GM23338 (cell line): ENCODE measurements around the gene TMEM74B. TPM values are rescaled to one million over a fixed set of nuclear protein-coding genes. Genes with fewer than 3 reads are reported as not detected.

Source experiments
- ATAC-seq: fragments of 200-7000 bp; cut with Tn5 transposase; 3 replicates; pipeline ENCODE4 v1.9.1; 2020
- DNase-seq: peaks from one replicate; pipeline ENCODE4 v3.0.0-alpha.2; 2015; ENCODE audit warnings: low spot score
- H2AFZ ChIP-seq: fragments of 200-600 bp; sonication (generic); 2 replicates; pipeline ENCODE4 v1.8.0; 2016; ENCODE audit warnings: antibody characterized with exemption, mild to moderate bottlenecking, moderate library complexity
- H3F3A ChIP-seq: fragments of 200-600 bp; sonication (generic); replicated peaks from 2 replicates; pipeline ENCODE4 v1.8.0; 2017; ENCODE audit warnings: antibody characterized with exemption, mixed run types, low read depth
- H3K27ac ChIP-seq: fragments of 200-600 bp; sonication (generic); 2 replicates; pipeline ENCODE4 v1.6.1; 2016; ENCODE audit warnings: low read depth
- H3K27me3 ChIP-seq: fragments of 200-600 bp; sonication (generic); 2 replicates; pipeline ENCODE4 v1.8.0; 2016; ENCODE audit warnings: mild to moderate bottlenecking, mixed run types, moderate library complexity; ENCODE audit not compliant: insufficient read depth
- H3K36me3 ChIP-seq: fragments of 200-600 bp; sonication (generic); 2 replicates; pipeline ENCODE4 v1.8.0; 2016; ENCODE audit warnings: mild to moderate bottlenecking; ENCODE audit not compliant: insufficient read depth
- H3K4me1 ChIP-seq: fragments of 200-600 bp; sonication (generic); 2 replicates; pipeline ENCODE4 v1.8.0; 2016; ENCODE audit warnings: mild to moderate bottlenecking, moderate library complexity; ENCODE audit not compliant: insufficient read depth
- H3K4me2 ChIP-seq: fragments of 200-600 bp; sonication (generic); 2 replicates; pipeline ENCODE4 v1.7.1; 2017; ENCODE audit warnings: mixed run types
- H3K4me3 ChIP-seq: fragments of 200-600 bp; sonication (generic); 2 replicates; pipeline ENCODE4 v1.6.1; 2016; ENCODE audit warnings: mixed run types
- H3K79me2 ChIP-seq: fragments of 200-600 bp; sonication (generic); replicated peaks from 2 replicates; pipeline ENCODE4 v1.8.0; 2017; ENCODE audit warnings: mild to moderate bottlenecking; ENCODE audit not compliant: insufficient read depth
- H3K9me2 ChIP-seq: fragments of 200-600 bp; sonication (generic); 2 replicates; pipeline ENCODE4 v1.8.0; 2017; ENCODE audit not compliant: insufficient read depth
- H4K20me1 ChIP-seq: fragments of 200-600 bp; sonication (generic); replicated peaks from 2 replicates; pipeline ENCODE4 v1.8.0; 2017; ENCODE audit warnings: mild to moderate bottlenecking; ENCODE audit not compliant: insufficient read depth
- H3K27ac Mint-ChIP-seq: 2 replicates; pipeline ENCODE4 v1.8.0; 2020; ENCODE audit warnings: inconsistent platforms, mild to moderate bottlenecking, moderate library complexity, mixed read lengths
- H3K27me3 Mint-ChIP-seq: 3 replicates; pipeline ENCODE4 v1.8.0; 2022; ENCODE audit warnings: low read depth, mild to moderate bottlenecking, moderate library complexity, mixed read lengths, inconsistent platforms; ENCODE audit not compliant: insufficient read depth, poor library complexity
- H3K36me3 Mint-ChIP-seq: 3 replicates; pipeline ENCODE4 v1.8.0; 2021; ENCODE audit warnings: low read depth, mild to moderate bottlenecking, inconsistent platforms, moderate library complexity, mixed read lengths
- H3K4me1 Mint-ChIP-seq: 3 replicates; pipeline ENCODE4 v1.8.0; 2020; ENCODE audit warnings: mild to moderate bottlenecking, inconsistent platforms, mixed read lengths
- H3K4me3 Mint-ChIP-seq: 3 replicates; pipeline ENCODE4 v1.8.0; 2021; ENCODE audit warnings: moderate library complexity, mild to moderate bottlenecking, inconsistent platforms, mixed read lengths
- H3K9me3 Mint-ChIP-seq: 3 replicates; pipeline ENCODE4 v1.8.0; 2020; ENCODE audit warnings: moderate library complexity, mild to moderate bottlenecking, inconsistent platforms, mixed read lengths
- CREB1 ChIP-seq: fragments of 250-450 bp; sonication (Bioruptor Pico); IDR thresholded peaks from 2 replicates; pipeline ENCODE4 v1.5.0; 2020; ENCODE audit warnings: low read depth, mild to moderate bottlenecking, moderate library complexity
- CTCF ChIP-seq, 2 experiments: fragments of 200-600 bp in 1 of 2; sonication (generic) in 1 of 2; conservative IDR thresholded peaks; 2 replicates each; pipeline versions ENCODE4 v1.5.1 to v1.6.1; 2016 to 2017; ENCODE audit warnings: antibody characterized with exemption in 2 of 2, low read depth in 2 of 2, mild to moderate bottlenecking in 2 of 2, moderate library complexity in 1 of 2
- ETS1 ChIP-seq: IDR thresholded peaks from 2 replicates; pipeline ENCODE4 v1.6.1; 2016; ENCODE audit warnings: antibody characterized with exemption
- EZH2 ChIP-seq: fragments of 200-600 bp; sonication (generic); IDR thresholded peaks from one replicate; pipeline ENCODE4 v1.8.0; 2017; ENCODE audit warnings: antibody characterized with exemption, mild to moderate bottlenecking, low read depth; ENCODE audit not compliant: unreplicated experiment
- EZH2phosphoT487 ChIP-seq: fragments of 200-600 bp; sonication (generic); IDR thresholded peaks from one replicate; pipeline ENCODE4 v1.8.1; 2018; ENCODE audit warnings: antibody characterized with exemption; ENCODE audit not compliant: unreplicated experiment
- JUNB ChIP-seq: IDR thresholded peaks from one replicate; pipeline ENCODE4 v1.6.1; 2016; ENCODE audit warnings: antibody characterized with exemption; ENCODE audit not compliant: unreplicated experiment
- NANOG ChIP-seq: IDR thresholded peaks from 2 replicates; pipeline ENCODE4 v1.6.1; 2016; ENCODE audit warnings: antibody characterized with exemption, borderline replicate concordance
- POLR2AphosphoS5 ChIP-seq: IDR thresholded peaks from 2 replicates; pipeline ENCODE4 v1.6.1; 2016; ENCODE audit warnings: antibody characterized with exemption, low read depth
- REST ChIP-seq: IDR thresholded peaks from one replicate; pipeline ENCODE4 v1.6.1; 2018; ENCODE audit warnings: antibody characterized with exemption; ENCODE audit not compliant: unreplicated experiment
- STAT1 ChIP-seq: IDR thresholded peaks from one replicate; pipeline ENCODE4 v1.6.1; 2016; ENCODE audit warnings: antibody characterized with exemption; ENCODE audit not compliant: unreplicated experiment
- ZNF114 ChIP-seq: fragments of 250-450 bp; sonication (Bioruptor Pico); IDR thresholded peaks from 2 replicates; pipeline ENCODE4 v1.5.0; 2020; ENCODE audit warnings: mild to moderate bottlenecking, moderate library complexity
- ZNF331 ChIP-seq: fragments of 250-450 bp; sonication (Bioruptor Pico); IDR thresholded peaks from 2 replicates; pipeline ENCODE4 v1.5.0; 2020; ENCODE audit warnings: low read depth, mild to moderate bottlenecking, moderate library complexity
- ZNF462 ChIP-seq: fragments of 250-450 bp; sonication (Bioruptor Pico); IDR thresholded peaks from 2 replicates; pipeline ENCODE4 v1.5.0; 2020; ENCODE audit warnings: mild to moderate bottlenecking, moderate library complexity
- polyA plus RNA-seq: library from polyadenylated mRNA; unstranded; fragments of >200 nt; fragmentation: Nextera tagmentation; extraction: Ambion mirVana; gene quantifications from 2 replicates; pipeline ENCODE4 v1.2.1, GENCODE V29; 2016
- total RNA-seq: library from RNA; depleted of rRNA; stranded (reverse); fragments of >200 nt; shearing (Covaris generic); gene quantifications from 2 replicates; pipeline ENCODE4 v1.2.3, GENCODE V29; 2014

TMEM74B gene
- total and polyA plus RNA-seq, 2 experiments from 2014 or later: 1.0 to 4.8 TPM

GRCh38 chr20:1137236-1137635, 47.5 kb downstream of the TMEM74B start:
- peaks cover 29% of the 10 kb centered on the region for H3K36me3 ChIP-seq
- H3K27ac ChIP-seq: no peak overlapping the region
- no peaks in the 10 kb centered on the region for H3F3A ChIP-seq
- Mint-ChIP-seq H3K36me3 (peaks cover 55% of the 10 kb centered on the region), H3K27ac (no peak overlapping the region), H3K4me3 (no peak overlapping the region), H3K9me3 (no peaks in the 10 kb centered on the region), H3K4me1 (no peaks in the 10 kb centered on the region), H3K27me3 (no peaks in the 10 kb centered on the region)
- no peak overlapping the region for H2AFZ ChIP-seq
- ATAC-seq: no peak
- H3K4me3 ChIP-seq: no peak overlapping the region
- H3K4me2 ChIP-seq: no peak overlapping the region
- no peaks in the 10 kb centered on the region for H3K27me3 ChIP-seq
- no peak for TF ChIP-seq ETS1
- TF ChIP-seq STAT1: no peak
- no peak for TF ChIP-seq POLR2AphosphoS5
- no peak for TF ChIP-seq ZNF331 (CRISPR knock-in tag)
- no peak for TF ChIP-seq REST
- TF ChIP-seq EZH2phosphoT487: no peak
- TF ChIP-seq CREB1: no peak
- no peak for TF ChIP-seq ZNF462 (CRISPR knock-in tag)
- no peak for TF ChIP-seq CTCF (conservative IDR thresholded peaks at IDR 0.05; ENCODE audit: low read depth in 2 of 2)
- no peak for TF ChIP-seq EZH2
- no peak for TF ChIP-seq ZNF114
- no peak for TF ChIP-seq JUNB
- no peak for TF ChIP-seq NANOG
- no peak for DNase-seq
- H4K20me1 ChIP-seq: peaks cover 15% of the 10 kb centered on the region
- H3K9me2 ChIP-seq: no peaks in the 10 kb centered on the region
- H3K4me1 ChIP-seq: no peaks in the 10 kb centered on the region
- peaks cover 20% of the 10 kb centered on the region for H3K79me2 ChIP-seq
